Endometrial microvascular endothelial cells (primary cell): ENCODE measurements around the gene PLIN4. TPM values are rescaled to one million over a fixed set of nuclear protein-coding genes. Genes with fewer than 3 reads are reported as not detected.

Experiments used
- in situ Hi-C: cut with HindIII; loops from 2 replicates; pipeline ENCODE4 v1.10.0; 2017; ENCODE audit warnings: low sequenced_read_pairs, low pct_unique_long_range_greater_than_20kb; ENCODE audit errors: inconsistent ontology term
- total RNA-seq: library from RNA; depleted of rRNA; stranded (reverse); fragments of >200 nt; gene quantifications from one replicate; pipeline ENCODE4 v1.2.3, GENCODE V29; 2015; ENCODE audit errors: inconsistent ontology term

Gene PLIN4
- total RNA-seq, 1 donor from 2014 or later: not detected

GRCh38 chr19:4510435-4511255, 7.6 kb downstream of the PLIN4 start:
- in situ Hi-C loops: no loop called here

GRCh38 chr19:4508698-4509097, 9.6 kb downstream of the PLIN4 start:
- in situ Hi-C loops: no loop called here

GRCh38 chr19:4507804-4508203, 10.5 kb downstream of the PLIN4 start:
- in situ Hi-C loops: no loop called here

GRCh38 chr19:4507150-4507452, 11.2 kb downstream of the PLIN4 start:
- in situ Hi-C loops: no loop called here

- in situ Hi-C loops: no loop called here
Observed at GRCh38 chr19:4506449-4507149, 11.7 kb downstream of the PLIN4 start.

- in situ Hi-C loops: no loop called here
Observed at GRCh38 chr19:4505570-4506448, 12.5 kb downstream of the PLIN4 start.

GRCh38 chr19:4504891-4505569, 13.3 kb downstream of the PLIN4 start:
- in situ Hi-C loops: no loop called here

GRCh38 chr19:4504297-4504701, 14.0 kb downstream of the PLIN4 start:
- in situ Hi-C loops: no loop called here

GRCh38 chr19:4503825-4504170, 14.5 kb downstream of the PLIN4 start:
- in situ Hi-C loops: no loop called here

- in situ Hi-C loops: no loop called here
Observed at GRCh38 chr19:4503132-4503824, 15.0 kb downstream of the PLIN4 start.

- in situ Hi-C loops: no loop called here
Observed at GRCh38 chr19:4502282-4503131, 15.8 kb downstream of the PLIN4 start.

GRCh38 chr19:4501691-4502090, 16.6 kb downstream of the PLIN4 start:
- in situ Hi-C loops: no loop called here

GRCh38 chr19:4500841-4501591, 17.3 kb downstream of the PLIN4 start:
- in situ Hi-C loops: no loop called here

- in situ Hi-C loops: no loop called here
Observed at GRCh38 chr19:4499855-4500254, 18.4 kb downstream of the PLIN4 start.

- in situ Hi-C loops: no loop called here
Observed at GRCh38 chr19:4499318-4499717, 19.0 kb downstream of the PLIN4 start.

- in situ Hi-C loops: no loop called here
Observed at GRCh38 chr19:4498694-4499093, 19.6 kb downstream of the PLIN4 start.

GRCh38 chr19:4497770-4498389, 20.4 kb downstream of the PLIN4 start:
- in situ Hi-C loops: no loop called here
